ENCODE measurements around the gene LARGE2. TPM values are rescaled to one million over a fixed set of nuclear protein-coding genes. Genes with fewer than 3 reads are reported as not detected.

The LARGE2 gene
- polyA plus RNA-seq, 1 donor from 2014 or later = not detected

GRCh38 chr11:45917623-45918330, 4.7 kb upstream of the LARGE2 start, which contains the start of gene PEX16:
Gene PEX16 (minus strand): TSS chr11:45917877. CDS start chr11:45917811, 66 bp downstream.
- peak within 1 kb of the TSS; percentile 96 for H3K4me2 ChIP-seq (ENCODE audit: low read length)
- peak within 1 kb of the TSS; percentile 94 for H2AFZ ChIP-seq (ENCODE audit: low read depth, low read length)
- no peaks in the 10 kb centered on the region for H3K9me2 ChIP-seq (ENCODE audit: insufficient read depth, low read length)
- peak within 1 kb of the TSS; percentile 90 for H3K9ac ChIP-seq (ENCODE audit: low read length)
- H3F3A ChIP-seq (ENCODE audit: insufficient read depth, low read length, poor library complexity, severe bottlenecking) = peaks cover 8% of the 10 kb centered on the region
- peaks cover 21% of the 10 kb centered on the region for H3K27me3 ChIP-seq (ENCODE audit: insufficient read depth, low read depth, low read length)
- H3K9me3 ChIP-seq (ENCODE audit: low read length) = no peaks in the 10 kb centered on the region
- peak within 1 kb of the TSS; percentile 90 for H3K27ac ChIP-seq (ENCODE audit: low read length)
- H3K36me3 ChIP-seq (ENCODE audit: insufficient read depth, low read length) = no peaks in the 10 kb centered on the region
- TF ChIP-seq RAD21 (conservative IDR thresholded peaks at IDR 0.05) (peak; percentile 35), POLR2AphosphoS5 (IDR thresholded peaks at IDR 0.05) (peak; percentile 73), SMC3 (conservative IDR thresholded peaks at IDR 0.05; ENCODE audit: poor library complexity) (no peak), EP300 (conservative IDR thresholded peaks at IDR 0.05; ENCODE audit: poor library complexity, severe bottlenecking) (peak; percentile 65), TAF1 (IDR thresholded peaks at IDR 0.05; ENCODE audit: low read depth) (no peak), MXI1 (conservative IDR thresholded peaks at IDR 0.05; ENCODE audit: poor library complexity, severe bottlenecking) (peak; percentile 84)
- TF ChIP-seq, protein P1, sequence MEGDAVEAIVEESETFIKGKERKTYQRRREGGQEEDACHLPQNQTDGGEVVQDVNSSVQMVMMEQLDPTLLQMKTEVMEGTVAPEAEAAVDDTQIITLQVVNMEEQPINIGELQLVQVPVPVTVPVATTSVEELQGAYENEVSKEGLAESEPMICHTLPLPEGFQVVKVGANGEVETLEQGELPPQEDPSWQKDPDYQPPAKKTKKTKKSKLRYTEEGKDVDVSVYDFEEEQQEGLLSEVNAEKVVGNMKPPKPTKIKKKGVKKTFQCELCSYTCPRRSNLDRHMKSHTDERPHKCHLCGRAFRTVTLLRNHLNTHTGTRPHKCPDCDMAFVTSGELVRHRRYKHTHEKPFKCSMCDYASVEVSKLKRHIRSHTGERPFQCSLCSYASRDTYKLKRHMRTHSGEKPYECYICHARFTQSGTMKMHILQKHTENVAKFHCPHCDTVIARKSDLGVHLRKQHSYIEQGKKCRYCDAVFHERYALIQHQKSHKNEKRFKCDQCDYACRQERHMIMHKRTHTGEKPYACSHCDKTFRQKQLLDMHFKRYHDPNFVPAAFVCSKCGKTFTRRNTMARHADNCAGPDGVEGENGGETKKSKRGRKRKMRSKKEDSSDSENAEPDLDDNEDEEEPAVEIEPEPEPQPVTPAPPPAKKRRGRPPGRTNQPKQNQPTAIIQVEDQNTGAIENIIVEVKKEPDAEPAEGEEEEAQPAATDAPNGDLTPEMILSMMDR (IDR thresholded peaks at IDR 0.05; ENCODE audit: poor library complexity, severe bottlenecking) = no peak
- no peaks in the 10 kb centered on the region for H4K20me1 ChIP-seq (ENCODE audit: insufficient read depth)
- H3K4me3 ChIP-seq (ENCODE audit: low read length) = peak within 1 kb of the TSS; percentile 98
- peaks cover 6% of the 10 kb centered on the region for H3K79me2 ChIP-seq (replicated peaks; ENCODE audit: insufficient read depth, low read length)

DNA sequence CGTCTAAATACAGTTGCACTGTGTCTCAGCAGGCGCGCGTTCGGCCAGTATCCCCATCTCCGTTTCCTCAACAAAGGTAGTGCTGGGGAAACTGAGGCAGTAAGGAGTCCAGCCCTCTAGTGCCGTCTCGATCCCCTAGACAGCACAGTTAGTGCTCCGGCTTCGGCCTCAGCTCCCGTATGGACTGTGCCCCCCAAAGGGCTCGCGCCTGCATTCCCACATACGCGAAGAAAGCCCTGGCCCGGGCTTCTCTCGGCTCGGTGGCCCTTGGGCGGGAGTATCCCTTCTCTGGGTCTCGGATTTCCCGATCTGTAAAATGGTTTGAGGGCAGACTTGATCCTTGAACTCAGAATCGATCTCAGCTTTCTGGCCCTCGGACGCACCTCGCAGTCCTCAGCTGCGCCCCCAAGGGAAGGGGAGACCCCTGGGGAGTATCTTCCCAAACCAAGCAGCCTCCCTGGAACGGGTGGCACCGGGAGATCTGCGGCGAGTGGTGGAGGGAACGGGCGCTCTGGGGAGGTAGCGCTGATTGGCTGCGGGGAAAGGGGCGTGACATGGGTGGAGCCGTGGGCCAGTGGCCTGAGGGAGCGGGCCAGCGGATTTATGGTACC, 4.0 kb upstream of the LARGE2 start:
- H3K4me3 ChIP-seq (ENCODE audit: low read length) = peak overlapping the region; percentile 98
- H4K20me1 ChIP-seq (ENCODE audit: insufficient read depth) = no peaks in the 10 kb centered on the region
- H3K27me3 ChIP-seq (ENCODE audit: insufficient read depth, low read depth, low read length) = peaks cover 27% of the 10 kb centered on the region
- H3K27ac ChIP-seq (ENCODE audit: low read length) = peak overlapping the region; percentile 90
- no peaks in the 10 kb centered on the region for H3K36me3 ChIP-seq (ENCODE audit: insufficient read depth, low read length)
- peak overlapping the region; percentile 90 for H3K9ac ChIP-seq (ENCODE audit: low read length)
- peaks cover 8% of the 10 kb centered on the region for H3F3A ChIP-seq (ENCODE audit: insufficient read depth, low read length, poor library complexity, severe bottlenecking)
- H3K9me3 ChIP-seq (ENCODE audit: low read length) = no peaks in the 10 kb centered on the region
- peak overlapping the region; percentile 94 for H2AFZ ChIP-seq (ENCODE audit: low read depth, low read length)
- peaks cover 6% of the 10 kb centered on the region for H3K79me2 ChIP-seq (replicated peaks; ENCODE audit: insufficient read depth, low read length)
- peak overlapping the region; percentile 23 for H3K4me2 ChIP-seq (ENCODE audit: low read length)
- no peaks in the 10 kb centered on the region for H3K9me2 ChIP-seq (ENCODE audit: insufficient read depth, low read length)
- peak; percentile 38 for TF ChIP-seq POLR2AphosphoS5 (IDR thresholded peaks at IDR 0.05)
- no peak for TF ChIP-seq EZH2 (IDR thresholded peaks at IDR 0.05; ENCODE audit: borderline replicate concordance, insufficient read depth, low read length, poor library complexity, severe bottlenecking)

GRCh38 chr11:45918962-45919675, 3.3 kb upstream of the LARGE2 start:
- H3K9me2 ChIP-seq (ENCODE audit: insufficient read depth, low read length) = no peaks in the 10 kb centered on the region
- H3F3A ChIP-seq (ENCODE audit: insufficient read depth, low read length, poor library complexity, severe bottlenecking) = peaks cover 8% of the 10 kb centered on the region
- H4K20me1 ChIP-seq (ENCODE audit: insufficient read depth) = no peaks in the 10 kb centered on the region
- no peak overlapping the region for H2AFZ ChIP-seq (ENCODE audit: low read depth, low read length)
- no peaks in the 10 kb centered on the region for H3K9me3 ChIP-seq (ENCODE audit: low read length)
- H3K79me2 ChIP-seq (replicated peaks; ENCODE audit: insufficient read depth, low read length) = peaks cover 6% of the 10 kb centered on the region
- H3K4me3 ChIP-seq (ENCODE audit: low read length) = peak overlapping the region; percentile 98
- H3K27ac ChIP-seq (ENCODE audit: low read length) = no peak overlapping the region
- TF ChIP-seq SMC3 (conservative IDR thresholded peaks at IDR 0.05; ENCODE audit: poor library complexity) (no peak), RAD21 (conservative IDR thresholded peaks at IDR 0.05) (no peak), TAF1 (IDR thresholded peaks at IDR 0.05; ENCODE audit: low read depth) (no peak), REST (IDR thresholded peaks at IDR 0.05; ENCODE audit: borderline replicate concordance) (no peak), MXI1 (conservative IDR thresholded peaks at IDR 0.05; ENCODE audit: poor library complexity, severe bottlenecking) (no peak), EZH2 (IDR thresholded peaks at IDR 0.05; ENCODE audit: borderline replicate concordance, insufficient read depth, low read length, poor library complexity, severe bottlenecking) (no peak), EP300 (conservative IDR thresholded peaks at IDR 0.05; ENCODE audit: poor library complexity, severe bottlenecking) (no peak), POLR2AphosphoS5 (IDR thresholded peaks at IDR 0.05) (no peak)
- TF ChIP-seq, protein P1 (IDR thresholded peaks at IDR 0.05; ENCODE audit: poor library complexity, severe bottlenecking) = no peak
- H3K9ac ChIP-seq (ENCODE audit: low read length) = no peak overlapping the region
- no peak overlapping the region for H3K4me2 ChIP-seq (ENCODE audit: low read length)
- peaks cover 31% of the 10 kb centered on the region for H3K27me3 ChIP-seq (ENCODE audit: insufficient read depth, low read depth, low read length)
- H3K36me3 ChIP-seq (ENCODE audit: insufficient read depth, low read length) = no peaks in the 10 kb centered on the region

All from neural cell (in vitro differentiated cells).